ENCODE data around the gene OR13C2.

DNA sequence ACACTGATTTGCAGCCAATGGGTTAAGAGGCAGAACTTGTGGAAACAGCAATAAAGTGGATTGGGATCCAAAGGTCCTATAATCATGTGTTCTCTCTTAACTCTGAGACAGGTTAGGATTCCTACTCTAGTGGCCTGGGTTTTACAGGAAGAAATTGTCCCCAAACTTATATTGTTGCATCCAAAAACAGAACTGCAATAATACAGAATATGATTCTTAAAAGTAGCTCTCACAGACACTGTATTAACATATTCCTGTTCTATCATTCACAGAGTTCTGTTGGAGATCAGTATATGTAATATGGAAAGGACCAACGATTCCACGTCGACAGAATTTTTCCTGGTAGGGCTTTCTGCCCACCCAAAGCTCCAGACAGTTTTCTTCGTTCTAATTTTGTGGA, 36.6 kb downstream of the OR13C2 start, which contains the start of gene OR13C8:
- TF ChIP-seq POLR2A (IDR thresholded peaks at IDR 0.05) (no peak), EP300 (IDR thresholded peaks at IDR 0.05; ENCODE audit: low read depth) (no peak), POLR2AphosphoS5 (IDR thresholded peaks at IDR 0.05) (no peak)
- TF ChIP-seq, protein P1, sequence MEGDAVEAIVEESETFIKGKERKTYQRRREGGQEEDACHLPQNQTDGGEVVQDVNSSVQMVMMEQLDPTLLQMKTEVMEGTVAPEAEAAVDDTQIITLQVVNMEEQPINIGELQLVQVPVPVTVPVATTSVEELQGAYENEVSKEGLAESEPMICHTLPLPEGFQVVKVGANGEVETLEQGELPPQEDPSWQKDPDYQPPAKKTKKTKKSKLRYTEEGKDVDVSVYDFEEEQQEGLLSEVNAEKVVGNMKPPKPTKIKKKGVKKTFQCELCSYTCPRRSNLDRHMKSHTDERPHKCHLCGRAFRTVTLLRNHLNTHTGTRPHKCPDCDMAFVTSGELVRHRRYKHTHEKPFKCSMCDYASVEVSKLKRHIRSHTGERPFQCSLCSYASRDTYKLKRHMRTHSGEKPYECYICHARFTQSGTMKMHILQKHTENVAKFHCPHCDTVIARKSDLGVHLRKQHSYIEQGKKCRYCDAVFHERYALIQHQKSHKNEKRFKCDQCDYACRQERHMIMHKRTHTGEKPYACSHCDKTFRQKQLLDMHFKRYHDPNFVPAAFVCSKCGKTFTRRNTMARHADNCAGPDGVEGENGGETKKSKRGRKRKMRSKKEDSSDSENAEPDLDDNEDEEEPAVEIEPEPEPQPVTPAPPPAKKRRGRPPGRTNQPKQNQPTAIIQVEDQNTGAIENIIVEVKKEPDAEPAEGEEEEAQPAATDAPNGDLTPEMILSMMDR (IDR thresholded peaks at IDR 0.05): no peak
